Ovary (tissue), 10 donors: ENCODE data around the gene POLR3F. TPM values are rescaled to one million over a fixed set of nuclear protein-coding genes. Genes with fewer than 3 reads are reported as not detected.

Experiments used
- DNase-seq, 5 donors: peaks; one replicate each; pipeline ENCODE4 v3.0.0-alpha.2; 2019 to 2020
- H3K27ac ChIP-seq, 2 donors: fragments of 200-600 bp; one replicate each; pipeline versions ENCODE4 v1.5.1 to v1.8.0; 2019 to 2022
- H3K27me3 ChIP-seq: fragments of 200-600 bp; one replicate; pipeline ENCODE4 v1.8.0; 2022
- H3K36me3 ChIP-seq: fragments of 200-600 bp; sonication (generic); one replicate; pipeline ENCODE4 v1.5.1; 2019
- H3K4me1 ChIP-seq: one replicate; pipeline ENCODE4 v1.8.1; 2013; ENCODE audit warnings: mild to moderate bottlenecking, moderate library complexity; ENCODE audit not compliant: insufficient read depth
- H3K4me3 ChIP-seq: fragments of 200-600 bp; sonication (generic); one replicate; pipeline ENCODE4 v1.5.1; 2017
- H3K9me3 ChIP-seq, 2 donors: fragments of 200-600 bp in 1 of 2; sonication (generic) in 1 of 2; one replicate each; pipeline versions ENCODE4 v1.5.1 to v1.8.1; 2013 to 2019; ENCODE audit warnings: mild to moderate bottlenecking in 1 of 2, moderate library complexity in 1 of 2
- EP300 ChIP-seq: sonication (generic); formaldehyde crosslinking; IDR thresholded peaks from one replicate; pipeline ENCODE4 v1.6.1; 2017; ENCODE audit warnings: antibody characterized with exemption
- POLR2A ChIP-seq: fragments of 450-650 bp; IDR thresholded peaks from one replicate; pipeline ENCODE4 v1.6.1; 2017; ENCODE audit warnings: antibody characterized with exemption, mild to moderate bottlenecking, moderate library complexity
- WGBS, 3 donors: extraction: QIAGEN DNeasy Blood & Tissue Kit in 1 of 3; methylation state at CpG; one replicate each; pipeline versions ENCODE4 v1.1.5 to v1.1.7; 2013 to 2017; 5-methylcytosine and 5-hydroxymethylcytosine counted together
- intact Hi-C, 4 donors: fragments of 100-400 bp; cut with DNase I; formaldehyde crosslinking; loops; one replicate each; pipeline versions ENCODE4 v1.11.0 to v1.15.1; 2022 to 2023
- long read RNA-seq, 3 donors: library from polyadenylated mRNA in 2 of 3; unstranded in 2 of 3; transcript quantifications; one replicate each; pipeline ENCODE4 v2.0.0 and lab custom pipeline, GENCODE V29; 2021 to 2026
- polyA plus RNA-seq, 2 donors: library from polyadenylated mRNA; stranded (reverse); fragments of 200-250 nt in 1 of 2; fragments of 350-450 nt in 1 of 2; fragmentation: Illumina TruSeq in 1 of 2; extraction: RNeasy Lipid Tissue Mini Kit (QIAGEN cat#74804) in 1 of 2; gene quantifications; one replicate each; pipeline ENCODE4 v1.2.3, GENCODE V29; 2013 to 2014
- total RNA-seq, 7 donors: library from RNA; depleted of rRNA in 2 of 7; stranded (reverse); fragments of >200 nt in 2 of 7; fragmentation: NEBNext Ultra II Directional in 3 of 7; extraction: Animal tissue kit (Norgen Biotek cat#: 25700) in 3 of 7; gene quantifications; one replicate each; pipeline versions ENCODE4 v1.1.0 to v1.2.4, GENCODE V29; 2016 to 2023
- TF ChIP-seq, protein P1 (sequence below), 3 donors: fragments of 450-650 bp in 2 of 3; fragments of 200-600 bp in 1 of 3; IDR thresholded peaks; one replicate each; pipeline versions ENCODE4 v1.5.1 to v1.8.0; 2016 to 2022; ENCODE audit warnings: antibody characterized with exemption in 3 of 3, mild to moderate bottlenecking in 1 of 3
- donor health status: DM: no; HTN: no; CAD: no; lungs with moderate emphysema.
- donor health status: DM: no; HTN: no; CAD: no.
- donor health status: Bipolar disorder and iron deficiency.
- donor health status: DM: yes; HTN: yes; CAD: no.
- donor health status: DM: no; HTN: no; CAD: no.
- donor health status: DM: yes; HTN: yes; CAD: no.

Gene POLR3F
- 10 to 100 TPM in 2 of 7 donors, 1 to 10 TPM in 5; 6.5 to 13.2 (median 9.0) TPM for total RNA-seq
- 10 to 100 TPM in 1 of 2 donors, 1 to 10 TPM in 1; 8.2 to 12.3 TPM for polyA plus RNA-seq
- long read RNA-seq, donor 1, transcript POLR3F-201 (9 exons, 2,416 nt), result major isoform, 27 of 39 reads
- long read RNA-seq, donor 1, partial matches to known transcripts, result 2 of 39 reads
- long read RNA-seq, donor 1, other reads (novel, unspliced or antisense), result 9 of 39 reads
- long read RNA-seq, donor 2, transcript POLR3F-201 (9 exons, 2,416 nt), result major isoform, 8 of 8 reads
- long read RNA-seq, donor 2, partial matches to known transcripts, result 0 of 8 reads
- long read RNA-seq, donor 2, other reads (novel, unspliced or antisense), result 0 of 8 reads
- long read RNA-seq, donor 3, transcript POLR3F-201 (9 exons, 2,416 nt), result major isoform, 7 of 11 reads
- long read RNA-seq, donor 3, partial matches to known transcripts, result 1 of 11 reads
- long read RNA-seq, donor 3, other reads (novel, unspliced or antisense), result 3 of 11 reads

DNA sequence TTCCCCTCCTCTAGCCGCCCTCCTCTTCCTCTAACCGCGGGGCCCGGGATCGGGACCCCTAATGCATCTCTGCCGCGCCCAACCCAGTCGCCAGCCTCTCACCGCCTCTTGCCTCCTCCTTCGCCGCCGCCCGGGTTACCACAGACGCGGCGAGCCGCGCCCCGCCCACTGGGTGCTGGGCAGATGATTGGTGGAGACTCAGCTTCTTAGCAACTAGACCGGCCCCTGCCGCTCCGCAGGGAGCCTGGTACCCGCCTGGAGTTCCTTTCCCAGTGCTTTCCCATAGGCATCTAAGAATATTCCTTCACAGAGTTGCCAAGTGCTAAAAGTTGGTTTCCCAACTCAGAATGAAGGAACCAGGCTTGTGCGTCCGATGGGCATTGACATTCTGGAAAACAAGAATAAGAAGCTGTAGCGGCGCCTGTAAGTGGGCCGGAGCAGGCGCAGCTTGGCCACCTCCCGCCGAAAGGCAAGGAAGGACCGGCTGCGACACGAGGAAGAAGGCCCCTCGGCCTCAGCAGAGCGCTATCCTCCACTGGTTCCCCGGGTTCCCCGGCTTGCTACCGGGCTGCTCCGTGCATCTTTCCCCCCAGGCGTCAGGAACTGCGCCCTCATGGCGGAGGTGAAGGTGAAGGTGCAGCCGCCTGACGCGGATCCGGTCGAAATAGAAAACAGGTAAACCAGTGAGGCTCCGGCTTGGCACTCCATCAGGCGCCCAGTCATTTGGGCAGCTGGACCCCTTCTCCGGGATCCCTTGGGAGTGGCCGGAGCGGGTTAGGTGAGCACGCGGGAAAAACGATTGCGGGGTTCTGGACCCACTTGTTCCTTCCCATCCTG lies at the start of gene POLR3F, which contains the start of gene DZANK1:
POLR3F (plus strand) TSS at position 497 of the 837 bp plus-strand sequence; CDS start at position 614, 117 bp downstream.
DZANK1 (minus strand) TSS at position 137 of the 837 bp plus-strand sequence. CDS start 1,672 bp downstream, outside the sequence.
- no peaks in the 10 kb centered on the region for H3K9me3 ChIP-seq
- no peaks in the 10 kb centered on the region for H3K27me3 ChIP-seq
- H3K4me3 ChIP-seq, result peak within 1 kb of the TSS; percentile 75
- peaks cover 3% of the 10 kb centered on the region for H3K4me1 ChIP-seq
- peak; percentile 28 for TF ChIP-seq POLR2A
- no peak for TF ChIP-seq EP300
- TF ChIP-seq, protein P1, sequence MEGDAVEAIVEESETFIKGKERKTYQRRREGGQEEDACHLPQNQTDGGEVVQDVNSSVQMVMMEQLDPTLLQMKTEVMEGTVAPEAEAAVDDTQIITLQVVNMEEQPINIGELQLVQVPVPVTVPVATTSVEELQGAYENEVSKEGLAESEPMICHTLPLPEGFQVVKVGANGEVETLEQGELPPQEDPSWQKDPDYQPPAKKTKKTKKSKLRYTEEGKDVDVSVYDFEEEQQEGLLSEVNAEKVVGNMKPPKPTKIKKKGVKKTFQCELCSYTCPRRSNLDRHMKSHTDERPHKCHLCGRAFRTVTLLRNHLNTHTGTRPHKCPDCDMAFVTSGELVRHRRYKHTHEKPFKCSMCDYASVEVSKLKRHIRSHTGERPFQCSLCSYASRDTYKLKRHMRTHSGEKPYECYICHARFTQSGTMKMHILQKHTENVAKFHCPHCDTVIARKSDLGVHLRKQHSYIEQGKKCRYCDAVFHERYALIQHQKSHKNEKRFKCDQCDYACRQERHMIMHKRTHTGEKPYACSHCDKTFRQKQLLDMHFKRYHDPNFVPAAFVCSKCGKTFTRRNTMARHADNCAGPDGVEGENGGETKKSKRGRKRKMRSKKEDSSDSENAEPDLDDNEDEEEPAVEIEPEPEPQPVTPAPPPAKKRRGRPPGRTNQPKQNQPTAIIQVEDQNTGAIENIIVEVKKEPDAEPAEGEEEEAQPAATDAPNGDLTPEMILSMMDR (IDR thresholded peaks at IDR 0.05), result no peak
- 0 to 1% (median 0%) methylated on average over 56 to 57 of the region's 57 CpGs for WGBS, 3 donors
- intact Hi-C loops, result loop anchor here in 1 of 4 donors (10.0 kb wide), 1 partner anchor 182 kb away; the partner anchor contains the start of gene ZNF133
- peak within 1 kb of the TSS; percentile 57 to 84 for H3K27ac ChIP-seq
- H3K36me3 ChIP-seq, result no peaks in the 10 kb centered on the region
- DNase-seq, result peak; percentile 93 to 96 (median 93)

DNA sequence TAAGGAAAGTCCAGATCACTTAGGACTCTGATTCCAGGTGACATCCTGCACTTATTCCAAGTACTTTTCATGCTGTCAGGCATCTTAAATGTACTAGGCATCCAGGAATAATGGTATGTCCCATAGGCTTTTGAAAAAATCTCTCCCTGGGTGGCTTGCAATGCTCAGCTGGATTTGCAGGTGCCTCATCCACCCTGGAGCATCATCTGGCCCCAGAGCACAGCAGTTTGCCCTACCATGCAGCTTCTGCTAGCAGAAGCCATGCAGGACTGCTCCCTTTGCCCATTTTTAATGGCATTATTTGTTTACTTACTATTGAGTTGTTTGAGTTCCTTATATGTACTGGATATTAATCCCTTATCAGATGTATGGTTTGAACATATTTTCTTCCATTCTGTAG lies 45.6 kb upstream of the POLR3F start:
- DNase-seq, result no peak
- no peak overlapping the region for H3K27ac ChIP-seq
- H3K27me3 ChIP-seq, result no peaks in the 10 kb centered on the region
- no peaks in the 10 kb centered on the region for H3K4me1 ChIP-seq
- intact Hi-C loops, result no loop called here
- no peak overlapping the region for H3K4me3 ChIP-seq
- H3K36me3 ChIP-seq, result no peaks in the 10 kb centered on the region
- TF ChIP-seq EP300, result no peak
- TF ChIP-seq, protein P1 (IDR thresholded peaks at IDR 0.05), result no peak
- no peak for TF ChIP-seq POLR2A
- no peaks in the 10 kb centered on the region for H3K9me3 ChIP-seq

DNA sequence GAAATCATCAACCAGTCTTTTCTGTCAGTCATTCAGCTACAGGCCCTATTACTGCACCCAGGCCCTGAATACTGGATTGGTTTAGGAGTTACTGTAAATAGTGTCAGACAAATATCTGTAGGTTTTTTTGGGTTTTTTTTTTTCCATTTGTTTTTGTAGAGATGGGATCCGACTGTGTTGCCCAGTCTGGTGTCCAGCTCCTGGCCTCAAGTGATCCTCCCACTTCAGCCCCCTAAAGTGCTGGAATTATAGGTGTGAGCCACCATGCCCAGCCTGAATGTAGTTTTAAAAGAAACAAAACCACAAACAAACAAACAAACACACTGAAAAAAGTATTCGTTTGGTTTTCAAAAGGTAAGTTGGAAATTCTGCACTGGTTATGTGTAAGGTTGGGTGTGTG lies 40.0 kb upstream of the POLR3F start:
- TF ChIP-seq, protein P1 (IDR thresholded peaks at IDR 0.05), result no peak
- TF ChIP-seq POLR2A, result no peak
- TF ChIP-seq EP300, result no peak
- no peak for DNase-seq
- H3K4me1 ChIP-seq, result peaks cover 2% of the 10 kb centered on the region
- H3K27ac ChIP-seq, result no peak overlapping the region
- H3K36me3 ChIP-seq, result no peaks in the 10 kb centered on the region
- no peaks in the 10 kb centered on the region for H3K27me3 ChIP-seq
- WGBS, 3 donors, result 87 to 92% (median 91%) methylated on average over 2 of the region's 2 CpGs
- H3K9me3 ChIP-seq, result no peaks in the 10 kb centered on the region
- intact Hi-C loops, result no loop called here
- H3K4me3 ChIP-seq, result no peak overlapping the region

- Histone ChIP-seq H3K4me3 (no peak overlapping the region), H3K27ac (no peak overlapping the region), H3K9me3 (no peaks in the 10 kb centered on the region), H3K4me1 (peaks cover 2% of the 10 kb centered on the region), H3K36me3 (no peaks in the 10 kb centered on the region), H3K27me3 (no peaks in the 10 kb centered on the region)
- DNase-seq, result peak; percentile 34 to 64 (median 38)
- WGBS, 3 donors, result 44 to 51% (median 47%) methylated on average over 3 of the region's 3 CpGs
- intact Hi-C loops, result no loop called here
- no peak for TF ChIP-seq EP300
- TF ChIP-seq, protein P1 (IDR thresholded peaks at IDR 0.05), result no peak
- no peak for TF ChIP-seq POLR2A
These were observed 38.6 kb upstream of the POLR3F start for GRCh38 chr20:18428490-18429173.
